RWPE2 (cell line): ENCODE data around the gene ANTXR1.

Experiments used
- ATAC-seq: fragments of 200-7000 bp; cut with Tn5 transposase; 3 replicates; pipeline ENCODE4 v1.9.1; 2021; ENCODE audit warnings: low read depth
- DNase-seq: peaks from one replicate; pipeline ENCODE4 v3.0.0-alpha.2; 2020; ENCODE audit warnings: low spot score
- H3K27ac ChIP-seq: fragments of 450-650 bp; 2 replicates; pipeline ENCODE4 v1.5.1; 2017; ENCODE audit warnings: mild to moderate bottlenecking; ENCODE audit not compliant: poor library complexity, severe bottlenecking
- H3K27me3 ChIP-seq: fragments of 250-450 bp; sonication (Bioruptor Pico); 2 replicates; pipeline ENCODE4 v1.5.1; 2021; ENCODE audit warnings: mild to moderate bottlenecking, moderate library complexity; ENCODE audit not compliant: insufficient read depth, poor library complexity, severe bottlenecking
- H3K36me3 ChIP-seq: fragments of 250-450 bp; sonication (Bioruptor Pico); 2 replicates; pipeline ENCODE4 v1.5.1; 2020; ENCODE audit warnings: low read depth, mild to moderate bottlenecking, moderate library complexity
- H3K4me1 ChIP-seq: fragments of 250-450 bp; sonication (Bioruptor Pico); 2 replicates; pipeline ENCODE4 v1.5.1; 2021; ENCODE audit warnings: mild to moderate bottlenecking, moderate library complexity; ENCODE audit not compliant: insufficient read depth, poor library complexity, severe bottlenecking
- H3K4me3 ChIP-seq: fragments of 250-450 bp; sonication (Bioruptor Pico); 2 replicates; pipeline ENCODE4 v1.5.1; 2021; ENCODE audit warnings: mild to moderate bottlenecking, moderate library complexity; ENCODE audit not compliant: severe bottlenecking
- H3K9me3 ChIP-seq: fragments of 250-450 bp; sonication (Bioruptor Pico); 2 replicates; pipeline ENCODE4 v1.5.1; 2021; ENCODE audit warnings: mild to moderate bottlenecking, moderate library complexity; ENCODE audit not compliant: severe bottlenecking
- CTCF ChIP-seq: fragments of 450-650 bp; IDR thresholded peaks from one replicate; pipeline ENCODE4 v1.5.1; 2017; ENCODE audit warnings: mild to moderate bottlenecking, moderate library complexity; ENCODE audit not compliant: poor library complexity, severe bottlenecking

ANTXR1 gene

GRCh38 chr2:68975844-68976243, 37.1 kb upstream of the ANTXR1 start:
- Histone ChIP-seq H3K27ac (no peak overlapping the region), H3K27me3 (no peaks in the 10 kb centered on the region), H3K4me3 (no peak overlapping the region), H3K9me3 (no peaks in the 10 kb centered on the region), H3K36me3 (no peaks in the 10 kb centered on the region), H3K4me1 (peaks cover 19% of the 10 kb centered on the region)
- no peak for ATAC-seq
- no peak for TF ChIP-seq CTCF
- DNase-seq, result no peak

GRCh38 chr2:68977453-68977852, 35.5 kb upstream of the ANTXR1 start:
- H3K27ac ChIP-seq, result no peak overlapping the region
- H3K27me3 ChIP-seq, result no peaks in the 10 kb centered on the region
- H3K4me1 ChIP-seq, result peaks cover 3% of the 10 kb centered on the region
- H3K36me3 ChIP-seq, result no peaks in the 10 kb centered on the region
- ATAC-seq (no peak), DNase-seq (no peak)
- no peaks in the 10 kb centered on the region for H3K9me3 ChIP-seq
- no peak overlapping the region for H3K4me3 ChIP-seq
- no peak for TF ChIP-seq CTCF

- Histone ChIP-seq H3K36me3 (no peaks in the 10 kb centered on the region), H3K9me3 (no peaks in the 10 kb centered on the region), H3K27ac (no peak overlapping the region), H3K4me1 (no peaks in the 10 kb centered on the region), H3K4me3 (no peak overlapping the region), H3K27me3 (no peaks in the 10 kb centered on the region)
- DNase-seq, result no peak
- no peak for TF ChIP-seq CTCF
- ATAC-seq, result no peak
Observed at GRCh38 chr2:68978098-68978497, 34.9 kb upstream of the ANTXR1 start.

GRCh38 chr2:68980956-68981355, 32.0 kb upstream of the ANTXR1 start:
- ATAC-seq, result no peak

GRCh38 chr2:68987021-68987503, 25.9 kb upstream of the ANTXR1 start:
- no peak for TF ChIP-seq CTCF

More at GRCh38 chr2:68980956-68981355, 32.0 kb upstream of the ANTXR1 start:
- Histone ChIP-seq H3K27ac (no peak overlapping the region), H3K4me1 (no peaks in the 10 kb centered on the region), H3K9me3 (no peaks in the 10 kb centered on the region), H3K36me3 (no peaks in the 10 kb centered on the region), H3K27me3 (no peaks in the 10 kb centered on the region), H3K4me3 (no peak overlapping the region)
- DNase-seq, result no peak
- TF ChIP-seq CTCF, result no peak

More at GRCh38 chr2:68987021-68987503, 25.9 kb upstream of the ANTXR1 start:
- no peaks in the 10 kb centered on the region for H3K4me1 ChIP-seq
- H3K36me3 ChIP-seq, result no peaks in the 10 kb centered on the region
- no peaks in the 10 kb centered on the region for H3K9me3 ChIP-seq
- ATAC-seq (no peak), DNase-seq (no peak)
- no peak overlapping the region for H3K4me3 ChIP-seq
- no peaks in the 10 kb centered on the region for H3K27me3 ChIP-seq
- no peak overlapping the region for H3K27ac ChIP-seq
